ENCODE measurements around the gene STPG4.

STPG4 gene

DNA sequence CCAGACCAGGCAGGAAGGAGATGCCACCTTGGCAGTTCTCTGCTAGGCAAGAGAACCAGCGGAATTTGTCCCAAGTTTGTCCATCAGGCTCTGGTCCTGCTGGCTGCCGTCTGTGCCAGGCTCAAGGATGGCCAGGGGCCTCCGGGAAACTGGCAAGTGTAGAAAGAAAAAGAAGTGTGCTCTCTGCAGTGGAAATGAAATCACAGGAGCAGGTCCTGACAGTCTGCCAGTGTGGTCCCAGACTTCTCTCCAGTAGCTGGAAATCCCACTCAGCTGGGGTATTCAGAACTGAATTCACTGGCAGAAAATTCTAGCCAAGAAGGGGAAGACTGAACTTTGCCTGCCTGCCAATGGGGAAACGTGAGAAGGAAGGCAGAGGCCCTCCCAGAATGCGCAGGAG, 91.0 kb downstream of the STPG4 start:
- no peak for DNase-seq (ENCODE audit: low spot score)
- TF ChIP-seq, protein P1, sequence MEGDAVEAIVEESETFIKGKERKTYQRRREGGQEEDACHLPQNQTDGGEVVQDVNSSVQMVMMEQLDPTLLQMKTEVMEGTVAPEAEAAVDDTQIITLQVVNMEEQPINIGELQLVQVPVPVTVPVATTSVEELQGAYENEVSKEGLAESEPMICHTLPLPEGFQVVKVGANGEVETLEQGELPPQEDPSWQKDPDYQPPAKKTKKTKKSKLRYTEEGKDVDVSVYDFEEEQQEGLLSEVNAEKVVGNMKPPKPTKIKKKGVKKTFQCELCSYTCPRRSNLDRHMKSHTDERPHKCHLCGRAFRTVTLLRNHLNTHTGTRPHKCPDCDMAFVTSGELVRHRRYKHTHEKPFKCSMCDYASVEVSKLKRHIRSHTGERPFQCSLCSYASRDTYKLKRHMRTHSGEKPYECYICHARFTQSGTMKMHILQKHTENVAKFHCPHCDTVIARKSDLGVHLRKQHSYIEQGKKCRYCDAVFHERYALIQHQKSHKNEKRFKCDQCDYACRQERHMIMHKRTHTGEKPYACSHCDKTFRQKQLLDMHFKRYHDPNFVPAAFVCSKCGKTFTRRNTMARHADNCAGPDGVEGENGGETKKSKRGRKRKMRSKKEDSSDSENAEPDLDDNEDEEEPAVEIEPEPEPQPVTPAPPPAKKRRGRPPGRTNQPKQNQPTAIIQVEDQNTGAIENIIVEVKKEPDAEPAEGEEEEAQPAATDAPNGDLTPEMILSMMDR (IDR thresholded peaks at IDR 0.05; ENCODE audit: extremely low read depth, insufficient read depth, missing control alignments), result no peak
- in situ Hi-C loops (cut with MboI; ENCODE audit: low pct_unique_long_range_greater_than_20kb, low sequenced_read_pairs, unreplicated experiment), result no loop called here

DNA sequence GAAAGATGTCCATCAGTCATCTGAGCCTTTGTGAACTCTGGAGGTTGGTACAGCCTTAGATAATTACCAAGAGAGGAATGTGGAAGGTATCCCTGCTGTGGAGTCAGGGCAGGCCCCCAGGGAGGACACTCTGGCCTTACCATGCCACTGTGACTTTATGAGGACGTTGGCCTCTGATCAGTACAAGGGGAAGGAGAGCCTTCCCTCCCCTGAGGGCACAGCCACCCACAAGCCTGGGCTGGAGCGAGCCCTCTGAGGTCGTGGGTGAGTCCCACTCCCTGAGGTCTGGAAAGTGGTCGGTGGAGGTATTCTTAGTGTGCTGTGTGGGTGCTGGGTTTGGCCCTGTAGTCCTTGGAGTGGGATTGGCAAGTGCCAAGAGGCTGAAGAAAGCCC, 91.6 kb downstream of the STPG4 start:
- TF ChIP-seq, protein P1 (IDR thresholded peaks at IDR 0.05; ENCODE audit: extremely low read depth, insufficient read depth, missing control alignments), result no peak
- no peak for DNase-seq (ENCODE audit: low spot score)
- in situ Hi-C loops (cut with MboI; ENCODE audit: low pct_unique_long_range_greater_than_20kb, low sequenced_read_pairs, unreplicated experiment), result no loop called here

DNA sequence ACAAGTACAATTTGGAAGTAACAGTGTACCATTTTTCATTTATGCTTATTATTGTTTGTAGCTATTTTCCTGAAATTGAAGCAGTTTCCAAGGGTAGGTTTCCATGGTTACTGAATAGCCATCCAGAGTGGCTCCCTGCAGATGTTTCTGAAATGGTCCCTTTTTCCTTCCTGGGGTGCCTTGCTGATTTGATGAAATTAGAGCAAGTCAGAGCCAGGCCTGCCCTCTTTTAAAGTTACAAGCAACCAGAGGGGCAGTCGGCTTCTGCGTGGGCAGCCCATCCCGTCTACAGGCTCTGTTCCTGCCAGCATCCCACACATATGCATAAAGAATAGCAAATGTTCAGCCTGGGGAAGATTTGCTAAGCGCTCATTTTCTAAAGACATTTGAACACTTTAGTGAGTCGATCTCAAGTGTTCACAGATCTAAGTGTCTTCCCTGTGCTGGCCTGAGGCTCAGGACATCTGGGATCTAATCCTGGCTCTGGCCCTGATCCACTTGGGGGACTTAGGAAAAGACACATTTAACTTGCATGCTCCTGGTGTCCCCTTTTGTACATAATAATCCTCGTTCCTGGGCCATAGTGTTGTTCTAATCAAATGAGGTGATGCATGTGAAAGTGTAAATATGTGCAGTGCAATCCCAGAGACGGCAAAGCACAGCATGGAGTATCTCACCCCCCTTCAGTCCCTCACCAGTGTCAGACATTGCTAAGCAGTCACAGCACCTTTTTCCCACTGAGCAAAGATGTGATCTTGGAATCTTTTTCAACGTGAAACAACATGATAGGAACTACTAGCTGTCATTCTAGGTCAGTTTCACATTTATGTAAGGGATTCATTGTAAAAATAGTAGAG, 92.2 kb downstream of the STPG4 start:
- no peak for DNase-seq (ENCODE audit: low spot score)
- in situ Hi-C loops (cut with MboI; ENCODE audit: low pct_unique_long_range_greater_than_20kb, low sequenced_read_pairs, unreplicated experiment), result no loop called here

DNA sequence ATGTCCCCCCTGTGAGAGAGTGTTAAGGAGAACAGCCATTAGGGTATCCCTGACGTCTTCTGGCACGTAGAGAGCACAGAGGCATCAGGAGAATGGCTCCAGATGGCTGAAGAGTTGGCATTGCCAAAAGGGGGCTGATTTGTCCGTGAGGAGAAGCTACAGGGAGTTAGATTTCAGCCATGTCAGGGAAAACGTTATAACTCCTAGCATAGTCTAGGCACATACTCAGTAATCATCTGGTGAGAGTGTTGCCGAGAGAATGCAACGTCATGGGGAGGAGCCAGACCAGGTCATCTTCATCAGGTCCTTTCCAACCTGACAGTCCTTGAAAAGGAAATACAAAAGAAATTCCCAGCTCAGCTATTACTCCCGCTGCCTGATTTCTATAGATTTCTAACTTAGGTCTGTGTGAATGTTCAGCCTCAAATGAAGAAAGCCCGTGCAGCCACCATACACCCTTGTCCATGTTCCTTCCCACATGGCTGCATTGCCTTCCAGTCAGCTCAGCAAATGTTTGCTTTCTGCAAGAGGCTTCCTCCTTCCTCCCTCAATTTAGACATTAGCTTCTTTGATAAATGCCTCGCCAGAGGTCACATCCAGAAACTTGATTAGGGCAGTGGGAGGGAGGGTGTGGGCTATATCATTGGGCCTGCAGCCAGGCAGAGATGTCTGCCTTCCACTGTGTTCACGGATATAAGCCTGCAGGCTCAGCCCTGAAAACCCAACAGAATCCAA, 93.0 kb downstream of the STPG4 start:
- TF ChIP-seq, protein P1 (IDR thresholded peaks at IDR 0.05; ENCODE audit: extremely low read depth, insufficient read depth, missing control alignments), result no peak
- no peak for DNase-seq (ENCODE audit: low spot score)
- in situ Hi-C loops (cut with MboI; ENCODE audit: low pct_unique_long_range_greater_than_20kb, low sequenced_read_pairs, unreplicated experiment), result no loop called here

More for the DNA sequence above, 92.2 kb downstream of the STPG4 start:
- TF ChIP-seq, protein P1 (IDR thresholded peaks at IDR 0.05; ENCODE audit: extremely low read depth, insufficient read depth, missing control alignments), result no peak

DNA sequence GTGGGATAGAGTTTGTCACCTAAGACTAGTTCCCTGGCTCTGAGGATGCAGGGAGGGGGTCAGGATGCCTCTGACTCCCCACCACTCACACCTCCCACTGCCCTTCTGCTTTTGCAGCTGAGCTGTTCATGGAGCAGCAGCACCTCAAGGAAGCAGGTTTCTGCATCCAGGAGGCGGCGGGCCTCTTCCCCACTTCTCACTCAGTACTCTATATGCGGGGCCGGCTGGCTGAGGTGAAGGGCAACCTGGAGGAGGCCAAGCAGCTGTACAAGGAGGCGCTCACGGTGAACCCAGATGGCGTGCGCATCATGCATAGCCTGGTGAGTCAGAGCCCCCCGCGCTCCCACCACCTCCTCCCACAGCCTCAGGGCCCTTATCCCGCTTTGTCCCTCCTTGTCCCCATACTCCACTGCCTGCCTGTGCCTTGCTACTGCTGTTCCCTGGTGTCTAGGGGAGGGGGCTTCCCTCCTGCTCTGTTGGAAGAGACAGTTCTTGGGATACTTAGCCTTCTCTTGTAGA, 94.4 kb downstream of the STPG4 start:
- in situ Hi-C loops (cut with MboI; ENCODE audit: low pct_unique_long_range_greater_than_20kb, low sequenced_read_pairs, unreplicated experiment), result no loop called here
- DNase-seq (ENCODE audit: low spot score), result no peak
- TF ChIP-seq, protein P1 (IDR thresholded peaks at IDR 0.05; ENCODE audit: extremely low read depth, insufficient read depth, missing control alignments), result no peak

DNA sequence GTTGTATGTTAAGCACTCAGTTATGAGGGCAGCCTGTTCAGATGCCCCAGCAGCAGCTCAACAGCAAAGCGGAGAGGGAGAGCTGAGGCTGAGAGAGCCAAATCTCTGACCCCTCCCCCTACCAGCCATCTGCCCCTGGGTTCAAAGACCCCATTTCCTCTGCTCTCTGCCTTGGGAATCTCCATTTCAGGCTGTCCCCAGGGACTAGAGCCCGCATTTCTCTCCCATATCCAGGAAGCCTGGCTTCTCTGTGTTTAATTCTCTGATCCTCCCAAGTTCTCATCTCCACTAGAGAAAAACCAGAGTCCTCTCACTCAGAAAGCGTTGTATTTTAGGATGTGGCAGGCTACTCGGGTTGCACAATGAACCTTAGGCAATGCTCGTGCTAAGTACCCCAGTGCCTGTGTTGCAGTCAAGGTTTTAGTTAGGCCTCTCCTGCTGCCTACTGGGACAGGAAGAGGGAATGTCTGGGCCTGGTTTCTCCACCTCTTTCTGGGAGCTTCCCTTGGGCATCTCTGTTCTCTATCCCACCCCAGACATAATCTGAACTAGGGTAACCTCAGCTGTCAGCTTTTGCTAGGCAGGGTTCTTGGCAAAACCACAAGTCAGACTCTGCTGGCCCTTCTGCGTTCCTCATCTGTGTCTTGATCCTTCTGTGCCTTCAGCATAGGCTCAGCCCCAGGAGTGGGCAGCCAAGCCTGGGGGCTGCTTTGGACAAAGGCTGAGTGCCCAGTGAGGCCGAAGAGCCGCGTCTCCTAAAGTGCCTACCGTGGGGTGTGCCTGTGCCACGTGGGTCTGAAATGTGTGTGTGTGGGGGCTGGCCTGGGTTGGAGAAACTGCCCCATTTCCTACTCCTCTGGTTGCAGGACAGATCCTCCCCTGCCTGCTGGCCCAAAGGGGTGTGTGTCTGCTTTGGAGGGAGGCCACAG, 96.8 kb downstream of the STPG4 start:
- TF ChIP-seq, protein P1 (IDR thresholded peaks at IDR 0.05; ENCODE audit: extremely low read depth, insufficient read depth, missing control alignments), result no peak

More for the DNA sequence above, 96.8 kb downstream of the STPG4 start:
- in situ Hi-C loops (cut with MboI; ENCODE audit: low pct_unique_long_range_greater_than_20kb, low sequenced_read_pairs, unreplicated experiment), result no loop called here
- DNase-seq (ENCODE audit: low spot score), result no peak
